Thymus (tissue), 11 donors: Measurements from ENCODE around the gene VWA5B2. TPM values are rescaled to one million over a fixed set of nuclear protein-coding genes. Genes with fewer than 3 reads are reported as not detected.
"Not testable (repeated sequence)": the region's sequence is repeated elsewhere in the genome, so short reads cannot be mapped to it uniquely, and the experiment has no call there.

Experiments used
- DNase-seq, 9 donors: peaks; one replicate each; pipeline ENCODE4 v3.0.0-alpha.2; 2013; ENCODE audit warnings: low spot score in 9 of 9, low read depth in 6 of 9, missing footprints in 1 of 9
- H3K27ac ChIP-seq, 2 donors: one replicate each; pipeline ENCODE4 v1.5.1; 2013; ENCODE audit warnings: control low read depth in 1 of 2, low read depth in 1 of 2, low read length in 1 of 2, mild to moderate bottlenecking in 1 of 2, moderate library complexity in 1 of 2
- H3K27me3 ChIP-seq, 2 donors: one replicate each; pipeline ENCODE4 v1.5.1; 2013; ENCODE audit warnings: low read length in 1 of 2; ENCODE audit not compliant: control insufficient read depth in 2 of 2, insufficient read depth in 1 of 2
- H3K36me3 ChIP-seq, 2 donors: one replicate each; pipeline ENCODE4 v1.5.1; 2013; ENCODE audit warnings: low read length in 1 of 2, mild to moderate bottlenecking in 1 of 2, moderate library complexity in 1 of 2; ENCODE audit not compliant: control insufficient read depth in 2 of 2, insufficient read depth in 2 of 2
- H3K4me1 ChIP-seq, 2 donors: one replicate each; pipeline ENCODE4 v1.5.1; 2013; ENCODE audit warnings: low read length in 2 of 2; ENCODE audit not compliant: control insufficient read depth in 2 of 2, insufficient read depth in 2 of 2
- H3K4me3 ChIP-seq, 2 donors: one replicate each; pipeline ENCODE4 v1.5.1; 2013; ENCODE audit warnings: low read length in 2 of 2, control low read depth in 1 of 2, mild to moderate bottlenecking in 1 of 2
- H3K9me3 ChIP-seq, 2 donors: one replicate each; pipeline ENCODE4 v1.5.1; 2013; ENCODE audit warnings: low read length in 1 of 2, mild to moderate bottlenecking in 1 of 2; ENCODE audit not compliant: control insufficient read depth in 2 of 2, insufficient read depth in 1 of 2
- WGBS: extraction: QIAGEN DNeasy Blood & Tissue Kit; methylation state at CpG from one replicate; pipeline ENCODE4 v1.1.7; 2013; 5-methylcytosine and 5-hydroxymethylcytosine counted together
- polyA plus RNA-seq: library from polyadenylated mRNA; stranded (reverse); fragments of 200-250 nt; gene quantifications from one replicate; pipeline ENCODE4 v1.2.3, GENCODE V29; 2013
- total RNA-seq: library from RNA; stranded (reverse); fragments of 120-200 nt; gene quantifications from one replicate; pipeline ENCODE4 v1.2.4, GENCODE V29; 2013
- donor health status: healthy.

The VWA5B2 gene
- total and polyA plus RNA-seq, 2 donors = 0.05 to 0.23 TPM

- Histone ChIP-seq H3K27ac (no peak overlapping the region), H3K36me3 (no peaks in the 10 kb centered on the region), H3K9me3 (peaks cover 0 to 16% of the 10 kb centered on the region in 2 donors), H3K4me3 (peak overlapping the region in 1 of 2 donors; percentile 51), H3K27me3 (peaks cover 55 to 74% of the 10 kb centered on the region in 2 donors), H3K4me1 (peaks cover 0 to 20% of the 10 kb centered on the region in 2 donors)
- 2% methylated on average over 91 of the region's 91 CpGs for WGBS
- peak in 3 of 9 donors; percentile 39 to 47 (median 46) for DNase-seq
Measured at GRCh38 chr3:184259878-184260723, 30.7 kb downstream of the VWA5B2 start.

GRCh38 chr3:184260724-184261269 lies 31.4 kb downstream of the VWA5B2 start:
- H3K9me3 ChIP-seq = peaks cover 0 to 16% of the 10 kb centered on the region in 2 donors
- H3K27ac ChIP-seq = no peak overlapping the region
- 4% methylated on average over 49 of the region's 49 CpGs for WGBS
- H3K27me3 ChIP-seq = peaks cover 55 to 78% of the 10 kb centered on the region in 2 donors
- H3K4me1 ChIP-seq = peaks cover 0 to 20% of the 10 kb centered on the region in 2 donors
- H3K36me3 ChIP-seq = no peaks in the 10 kb centered on the region
- DNase-seq = no peak
- peak overlapping the region in 1 of 2 donors; percentile 51 for H3K4me3 ChIP-seq

GRCh38 chr3:184261270-184261853 lies 32.0 kb downstream of the VWA5B2 start, which contains the start of gene CAMK2N2:
CAMK2N2 (minus strand) TSS chr3:184261553; CDS start chr3:184261285, 268 bp downstream.
- H3K36me3 ChIP-seq = no peaks in the 10 kb centered on the region
- peak within 1 kb of the TSS in 1 of 2 donors; percentile 51 for H3K4me3 ChIP-seq
- H3K9me3 ChIP-seq = peaks cover 0 to 16% of the 10 kb centered on the region in 2 donors
- DNase-seq = peak in 1 of 9 donors; percentile 12
- peaks cover 0 to 20% of the 10 kb centered on the region in 2 donors for H3K4me1 ChIP-seq
- no peak within 1 kb of the TSS for H3K27ac ChIP-seq
- peaks cover 55 to 78% of the 10 kb centered on the region in 2 donors for H3K27me3 ChIP-seq
- WGBS = under 1% methylated on average over 66 of the region's 67 CpGs

- DNase-seq = peak in 1 of 9 donors; percentile 10
- Histone ChIP-seq H3K36me3 (no peaks in the 10 kb centered on the region), H3K27me3 (peaks cover 55 to 78% of the 10 kb centered on the region in 2 donors), H3K27ac (no peak overlapping the region), H3K4me1 (peaks cover 0 to 20% of the 10 kb centered on the region in 2 donors), H3K9me3 (peaks cover 0 to 16% of the 10 kb centered on the region in 2 donors), H3K4me3 (peak overlapping the region in 1 of 2 donors; percentile 51)
- 4% methylated on average over 66 of the region's 66 CpGs for WGBS
Measured at GRCh38 chr3:184261854-184262763, 32.7 kb downstream of the VWA5B2 start.

- H3K27ac ChIP-seq = no peak overlapping the region
- H3K9me3 ChIP-seq = peaks cover 0 to 16% of the 10 kb centered on the region in 2 donors
- H3K4me3 ChIP-seq = no peak overlapping the region
- H3K4me1 ChIP-seq = peaks cover 0 to 20% of the 10 kb centered on the region in 2 donors
- peaks cover 55 to 74% of the 10 kb centered on the region in 2 donors for H3K27me3 ChIP-seq
- WGBS = 21% methylated on average over 15 of the region's 15 CpGs
- H3K36me3 ChIP-seq = no peaks in the 10 kb centered on the region
- DNase-seq = no peak
Measured at GRCh38 chr3:184262764-184263179, 33.4 kb downstream of the VWA5B2 start.

- not testable (repeated sequence) for H3K27ac ChIP-seq, H3K4me1 ChIP-seq, H3K4me3 ChIP-seq, H3K36me3 ChIP-seq, DNase-seq, H3K9me3 ChIP-seq
- WGBS = 98% methylated on average over 1 of the region's 1 CpG
- peaks cover 13 to 48% of the 10 kb centered on the region in 2 donors for H3K27me3 ChIP-seq
Measured at GRCh38 chr3:184267249-184267648, 37.9 kb downstream of the VWA5B2 start.

GRCh38 chr3:184272269-184272668 lies 42.9 kb downstream of the VWA5B2 start:
- Histone ChIP-seq H3K27me3 (peaks cover 18 to 61% of the 10 kb centered on the region in 2 donors), H3K36me3 (no peaks in the 10 kb centered on the region), H3K9me3 (peaks cover 0 to 9% of the 10 kb centered on the region in 2 donors), H3K27ac (no peak overlapping the region), H3K4me1 (no peaks in the 10 kb centered on the region), H3K4me3 (no peak overlapping the region)
- WGBS = 42% methylated on average over 1 of the region's 1 CpG
- no peak for DNase-seq

GRCh38 chr3:184275381-184275701 lies 46.0 kb downstream of the VWA5B2 start:
- no peak for DNase-seq
- no peaks in the 10 kb centered on the region for H3K36me3 ChIP-seq
- peaks cover 18 to 77% of the 10 kb centered on the region in 2 donors for H3K27me3 ChIP-seq
- no peaks in the 10 kb centered on the region for H3K4me1 ChIP-seq
- H3K9me3 ChIP-seq = peaks cover 0 to 9% of the 10 kb centered on the region in 2 donors
- no peak overlapping the region for H3K27ac ChIP-seq
- no peak overlapping the region for H3K4me3 ChIP-seq
- WGBS = 84% methylated on average over 12 of the region's 12 CpGs
